Neuronal stem cell (in vitro differentiated cells): ENCODE measurements around the gene SCN2B.

Experiments used
- DNase-seq: peaks from one replicate; pipeline ENCODE4 v3.0.0-alpha.2; 2013; ENCODE audit warnings: low spot score
- H2AFZ ChIP-seq: one replicate; pipeline ENCODE4 v1.6.1; 2013; ENCODE audit warnings: mild to moderate bottlenecking, low read length, inconsistent platforms
- H2AK5ac ChIP-seq: 2 replicates; pipeline ENCODE4 v1.6.1; 2013; ENCODE audit warnings: low read depth, mild to moderate bottlenecking, inconsistent platforms, low read length, moderate library complexity, mixed read lengths
- H2BK120ac ChIP-seq: 2 replicates; pipeline ENCODE4 v1.6.1; 2013; ENCODE audit warnings: low read depth, mild to moderate bottlenecking, inconsistent platforms, low read length, moderate library complexity, mixed read lengths
- H2BK12ac ChIP-seq: one replicate; pipeline ENCODE4 v1.6.1; 2013; ENCODE audit warnings: low read length, inconsistent platforms
- H2BK15ac ChIP-seq: 2 replicates; pipeline ENCODE4 v1.6.1; 2013; ENCODE audit warnings: mild to moderate bottlenecking, low read length, inconsistent platforms, mixed read lengths
- H2BK5ac ChIP-seq: one replicate; pipeline ENCODE4 v1.6.1; 2013; ENCODE audit warnings: inconsistent platforms, mild to moderate bottlenecking, low read length, moderate library complexity
- H3K14ac ChIP-seq: one replicate; pipeline ENCODE4 v1.6.1; 2013; ENCODE audit warnings: low read length, inconsistent platforms
- H3K18ac ChIP-seq: 2 replicates; pipeline ENCODE4 v1.6.1; 2013; ENCODE audit warnings: low read length, inconsistent platforms
- H3K23ac ChIP-seq: 2 replicates; pipeline ENCODE4 v1.6.1; 2013; ENCODE audit warnings: low read depth, mild to moderate bottlenecking, mixed read lengths, low read length, inconsistent platforms; ENCODE audit not compliant: poor library complexity
- H3K27ac ChIP-seq: replicated peaks from 3 replicates; pipeline ENCODE4 v1.5.1; 2013; ENCODE audit warnings: low read length, inconsistent platforms
- H3K27me3 ChIP-seq, 3 experiments: 2 replicates each; pipeline ENCODE4 v1.6.1; 2013; ENCODE audit warnings: low read length in 3 of 3, mild to moderate bottlenecking in 2 of 3, inconsistent platforms in 1 of 3, low read depth in 1 of 3, mixed read lengths in 1 of 3, moderate library complexity in 1 of 3; ENCODE audit not compliant: control insufficient read depth in 3 of 3, insufficient read depth in 3 of 3
- H3K36me3 ChIP-seq, 2 donors: replicated peaks in 1 of 2; 2 replicates each; pipeline ENCODE4 v1.6.1; 2013; ENCODE audit warnings: low read length in 2 of 2; ENCODE audit not compliant: control insufficient read depth in 2 of 2, insufficient read depth in 2 of 2
- H3K4ac ChIP-seq: 2 replicates; pipeline ENCODE4 v1.6.1; 2013; ENCODE audit warnings: inconsistent platforms, mild to moderate bottlenecking, low read length, moderate library complexity
- H3K4me1 ChIP-seq, 2 donors: 1 replicate in 1 of 2; 2 replicates in 1 of 2; pipeline ENCODE4 v1.6.1; 2013; ENCODE audit warnings: low read length in 2 of 2, low read depth in 1 of 2; ENCODE audit not compliant: control insufficient read depth in 2 of 2, insufficient read depth in 1 of 2
- H3K4me2 ChIP-seq: one replicate; pipeline ENCODE4 v1.6.1; 2013; ENCODE audit warnings: mild to moderate bottlenecking, low read length, inconsistent platforms; ENCODE audit not compliant: insufficient read depth, poor library complexity, severe bottlenecking
- H3K4me3 ChIP-seq, 2 donors: 2 replicates each; pipeline ENCODE4 v1.5.1; 2013; ENCODE audit warnings: low read length in 2 of 2, mild to moderate bottlenecking in 2 of 2, inconsistent platforms in 1 of 2, moderate library complexity in 1 of 2
- H3K79me1 ChIP-seq: one replicate; pipeline ENCODE4 v1.6.1; 2013; ENCODE audit warnings: low read depth, mild to moderate bottlenecking, inconsistent platforms, low read length, moderate library complexity
- H3K9ac ChIP-seq: one replicate; pipeline ENCODE4 v1.6.1; 2013; ENCODE audit warnings: mild to moderate bottlenecking, low read depth, low read length, inconsistent platforms; ENCODE audit not compliant: poor library complexity
- H3K9me3 ChIP-seq, 2 donors: replicated peaks in 1 of 2; 2 replicates each; pipeline versions ENCODE3 to v1.6.1; 2013; ENCODE audit warnings: low read length in 2 of 2, mild to moderate bottlenecking in 2 of 2, inconsistent platforms in 1 of 2, low read depth in 1 of 2, mixed read lengths in 1 of 2, moderate library complexity in 1 of 2; ENCODE audit not compliant: control insufficient read depth in 2 of 2, insufficient read depth in 1 of 2
- H4K8ac ChIP-seq: one replicate; pipeline ENCODE4 v1.6.1; 2013; ENCODE audit warnings: low read depth, mild to moderate bottlenecking, inconsistent platforms, low read length, moderate library complexity
- H4K91ac ChIP-seq: one replicate; pipeline ENCODE4 v1.6.1; 2013; ENCODE audit warnings: low read length, low read depth, mild to moderate bottlenecking, inconsistent platforms; ENCODE audit not compliant: poor library complexity
- WGBS, 2 donors: extraction: QIAGEN DNeasy Blood & Tissue Kit; methylation state at CpG; one replicate each; pipeline ENCODE4 v1.1.7; 2013; ENCODE audit warnings: missing lambda C conversion rate in 2 of 2, mixed read lengths in 1 of 2; ENCODE audit not compliant: insufficient read length in 2 of 2, insufficient replicate concordance in 1 of 2; ENCODE audit errors: extremely low coverage in 2 of 2; 5-methylcytosine and 5-hydroxymethylcytosine counted together

Gene SCN2B

DNA sequence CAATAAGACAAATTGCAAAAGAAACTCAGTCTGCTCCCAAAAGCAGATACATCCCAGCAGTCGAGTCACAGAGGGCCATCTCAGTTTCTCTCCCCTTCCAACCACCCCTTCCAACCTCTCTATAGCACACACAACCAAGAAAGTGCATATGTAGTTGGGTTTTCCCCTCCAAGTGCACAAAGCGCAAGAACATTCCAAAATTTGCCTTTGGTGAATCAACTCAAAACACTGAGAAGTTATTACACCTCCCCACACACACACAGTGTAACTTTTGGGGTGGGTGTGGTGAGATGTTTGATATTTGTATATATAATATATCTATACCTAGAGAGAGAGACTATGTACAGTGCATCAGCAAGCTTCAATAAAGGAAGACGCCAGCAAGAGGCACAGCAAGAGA is 13.6 kb downstream of the SCN2B start:
- H3K4me1 ChIP-seq, result no peaks in the 10 kb centered on the region

DNA sequence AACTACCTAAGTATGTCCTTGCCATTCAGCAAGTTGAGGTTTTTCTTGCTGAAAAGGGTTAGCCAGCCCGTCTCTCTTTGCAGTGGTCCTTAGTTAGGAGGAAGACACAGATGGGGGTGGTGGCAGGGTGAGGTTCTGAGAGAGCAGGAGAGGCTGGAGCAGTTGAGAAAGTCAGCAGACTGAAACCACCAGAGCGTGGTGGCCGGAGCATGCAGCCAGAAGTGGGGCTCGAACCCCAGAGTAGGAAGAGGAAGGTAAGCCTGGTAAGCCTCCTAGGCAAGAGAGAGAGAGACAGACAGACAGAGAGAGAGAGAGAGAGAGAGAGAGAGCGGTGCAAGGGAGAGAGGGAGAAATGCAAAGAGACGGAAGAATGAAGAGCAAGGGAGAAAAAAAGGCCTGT is 14.7 kb downstream of the SCN2B start:
- H3K27ac ChIP-seq, result no peak overlapping the region
- no peak overlapping the region for H2AK5ac ChIP-seq
- WGBS, 2 donors, result no CpG with 5 or more reads among the region's 6 CpGs
- H3K4me2 ChIP-seq, result no peak overlapping the region
- H3K9ac ChIP-seq, result no peak overlapping the region
- H2BK5ac ChIP-seq, result no peak overlapping the region
- H3K79me1 ChIP-seq, result no peaks in the 10 kb centered on the region
- H2AFZ ChIP-seq, result no peak overlapping the region
- H2BK12ac ChIP-seq, result no peak overlapping the region
- H3K36me3 ChIP-seq, result no peaks in the 10 kb centered on the region
- no peak overlapping the region for H3K4ac ChIP-seq
- no peak overlapping the region for H3K18ac ChIP-seq
- no peak overlapping the region for H3K23ac ChIP-seq
- H4K8ac ChIP-seq, result no peak overlapping the region
- H3K9me3 ChIP-seq, result no peaks in the 10 kb centered on the region
- H2BK120ac ChIP-seq, result no peak overlapping the region
- no peak overlapping the region for H4K91ac ChIP-seq
- H3K14ac ChIP-seq, result no peak overlapping the region
- no peak overlapping the region for H2BK15ac ChIP-seq
- DNase-seq, result no peak
- peaks cover 0 to 4% of the 10 kb centered on the region in 2 donors for H3K4me1 ChIP-seq
- no peak overlapping the region for H3K4me3 ChIP-seq
- peaks cover 0 to 90% (median 18%) of the 10 kb centered on the region in 3 experiments for H3K27me3 ChIP-seq

More for the DNA sequence above, 13.6 kb downstream of the SCN2B start:
- no peak for DNase-seq
- Histone ChIP-seq H2BK12ac (no peak overlapping the region), H2BK120ac (no peak overlapping the region), H2AK5ac (no peak overlapping the region), H3K4me2 (no peak overlapping the region), H3K4me3 (no peak overlapping the region), H3K18ac (no peak overlapping the region), H3K36me3 (no peaks in the 10 kb centered on the region), H3K14ac (no peak overlapping the region), H2BK5ac (no peak overlapping the region), H2AFZ (no peak overlapping the region), H4K91ac (no peak overlapping the region), H3K79me1 (no peaks in the 10 kb centered on the region), H3K9me3 (no peaks in the 10 kb centered on the region), H2BK15ac (no peak overlapping the region), H3K23ac (no peak overlapping the region), H4K8ac (no peak overlapping the region), H3K4ac (no peak overlapping the region), H3K27me3 (peaks cover 0 to 89% (median 7%) of the 10 kb centered on the region in 3 experiments), H3K9ac (no peak overlapping the region), H3K27ac (no peak overlapping the region)
- WGBS, 2 donors, result no CpG with 5 or more reads among the region's 3 CpGs

DNA sequence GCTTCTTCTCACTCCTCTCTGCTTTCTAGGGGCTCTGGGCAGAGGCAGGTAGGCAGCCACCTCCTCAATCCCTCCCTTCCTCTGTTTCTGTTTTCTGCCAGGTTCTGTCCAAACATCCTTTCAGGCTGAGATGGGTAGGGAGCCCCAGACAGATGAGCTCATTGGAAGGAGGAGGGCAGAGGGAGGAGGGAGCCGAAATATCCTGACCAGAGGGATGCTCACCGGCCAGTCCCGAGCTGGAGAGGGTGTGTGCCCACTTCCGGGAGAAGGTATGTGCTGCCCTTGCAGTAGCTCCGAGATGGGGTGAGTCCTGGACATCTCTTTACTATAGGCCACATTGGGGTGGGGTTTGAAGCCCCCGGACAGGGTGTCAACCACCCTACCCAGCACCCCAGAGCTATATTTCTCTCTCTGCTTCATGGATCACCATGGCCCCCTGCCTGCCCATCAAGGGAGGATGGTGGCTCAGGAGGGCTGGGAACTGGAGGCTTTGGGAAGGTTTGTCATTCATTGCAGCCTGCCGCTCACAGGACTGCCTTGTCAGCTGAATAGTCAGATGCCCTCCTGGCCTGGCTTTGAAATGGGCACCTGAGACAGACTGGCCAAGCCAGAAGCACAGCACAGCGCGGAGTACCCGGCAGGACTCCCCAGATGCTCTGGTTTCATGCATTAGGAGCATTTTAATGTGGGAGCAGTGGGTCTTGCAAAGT is 19.1 kb downstream of the SCN2B start:
- H3K4ac ChIP-seq, result no peak overlapping the region
- no peak overlapping the region for H3K18ac ChIP-seq
- H3K4me2 ChIP-seq, result no peak overlapping the region
- H3K4me1 ChIP-seq, result peaks cover under 1 to 19% of the 10 kb centered on the region in 2 donors
- H4K8ac ChIP-seq, result no peak overlapping the region
- no peak overlapping the region for H2AFZ ChIP-seq
- no peak overlapping the region for H2BK12ac ChIP-seq
- H3K9ac ChIP-seq, result no peak overlapping the region
- H3K9me3 ChIP-seq, result no peaks in the 10 kb centered on the region
- no peak overlapping the region for H3K27ac ChIP-seq
- no peak overlapping the region for H2BK120ac ChIP-seq
- H2BK5ac ChIP-seq, result no peak overlapping the region
- H4K91ac ChIP-seq, result no peak overlapping the region
- no peaks in the 10 kb centered on the region for H3K79me1 ChIP-seq
- H3K36me3 ChIP-seq, result no peaks in the 10 kb centered on the region
- H3K23ac ChIP-seq, result no peak overlapping the region
- H2BK15ac ChIP-seq, result no peak overlapping the region
- H3K4me3 ChIP-seq, result no peak overlapping the region
- WGBS, 2 donors, result no CpG with 5 or more reads among the region's 10 CpGs
- H3K14ac ChIP-seq, result no peak overlapping the region
- no peak overlapping the region for H2AK5ac ChIP-seq
- H3K27me3 ChIP-seq, result peaks cover 0 to 96% (median 55%) of the 10 kb centered on the region in 3 experiments
- no peak for DNase-seq

DNA sequence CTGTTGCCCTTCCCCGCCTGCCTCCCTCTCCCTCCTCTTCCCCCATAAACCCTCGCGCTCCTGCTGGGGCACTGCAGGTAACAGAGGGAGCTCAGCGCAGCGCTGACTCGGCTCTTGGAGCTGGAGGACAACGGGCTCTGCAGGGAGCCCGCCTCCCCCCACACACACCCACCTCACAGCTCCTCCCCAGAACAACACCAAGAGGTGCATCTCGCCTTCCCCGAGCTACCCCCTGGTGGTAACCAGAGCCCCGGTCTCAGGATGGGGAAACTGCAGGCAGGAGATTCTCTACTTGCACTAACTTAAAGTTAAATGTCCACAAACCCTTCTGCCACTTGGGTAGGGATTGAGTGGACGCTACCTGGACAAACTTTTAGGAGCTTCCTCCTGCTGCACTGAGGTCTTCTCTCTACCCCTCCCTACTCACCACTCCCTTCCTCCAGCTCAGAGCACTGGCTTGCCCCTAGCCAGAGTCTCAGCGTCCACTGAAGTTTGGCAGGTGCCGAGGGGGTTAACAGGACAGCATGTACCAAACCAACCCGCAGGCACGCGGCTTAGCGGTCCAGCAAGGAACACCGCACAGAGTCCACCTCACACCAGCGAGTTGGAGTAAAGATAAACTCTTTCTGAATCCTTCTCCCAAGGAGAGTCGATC is 19.8 kb downstream of the SCN2B start:
- H4K8ac ChIP-seq, result no peak overlapping the region
- H4K91ac ChIP-seq, result no peak overlapping the region
- H3K79me1 ChIP-seq, result no peaks in the 10 kb centered on the region
- no peak overlapping the region for H2AFZ ChIP-seq
- H3K9ac ChIP-seq, result no peak overlapping the region
- H2AK5ac ChIP-seq, result no peak overlapping the region
- H3K18ac ChIP-seq, result no peak overlapping the region
- H3K9me3 ChIP-seq, result no peaks in the 10 kb centered on the region
- no CpG with 5 or more reads among the region's 21 CpGs for WGBS, 2 donors
- no peak overlapping the region for H3K27ac ChIP-seq
- H3K4me3 ChIP-seq, result no peak overlapping the region
- H3K4me1 ChIP-seq, result peaks cover 3 to 23% of the 10 kb centered on the region in 2 donors
- no peak overlapping the region for H2BK120ac ChIP-seq
- no peak overlapping the region for H2BK15ac ChIP-seq
- DNase-seq, result no peak
- H3K14ac ChIP-seq, result no peak overlapping the region
- no peaks in the 10 kb centered on the region for H3K36me3 ChIP-seq
- peaks cover 0 to 97% (median 62%) of the 10 kb centered on the region in 3 experiments for H3K27me3 ChIP-seq
- peak overlapping the region; percentile 26 for H2BK12ac ChIP-seq
- H3K23ac ChIP-seq, result peak overlapping the region; percentile 35
- H2BK5ac ChIP-seq, result no peak overlapping the region
- peak overlapping the region; percentile 57 for H3K4me2 ChIP-seq
- no peak overlapping the region for H3K4ac ChIP-seq
